H9 (cell line): ENCODE measurements around the gene RNF181. TPM values are rescaled to one million over a fixed set of nuclear protein-coding genes. Genes with fewer than 3 reads are reported as not detected.

Source experiments
- DNase-seq: peaks from one replicate; pipeline ENCODE4 v3.0.0-alpha.2; 2017
- H2AFZ ChIP-seq: one replicate; pipeline ENCODE4 v1.6.1; 2013; ENCODE audit warnings: mild to moderate bottlenecking, low read length, control low read depth, moderate library complexity
- H2AK5ac ChIP-seq: 2 replicates; pipeline ENCODE4 v1.6.1; 2013; ENCODE audit warnings: low read length, control low read depth, mixed read lengths; ENCODE audit not compliant: insufficient read length
- H2BK120ac ChIP-seq: one replicate; pipeline ENCODE4 v1.6.1; 2013; ENCODE audit warnings: low read depth, mild to moderate bottlenecking, low read length, control low read depth, inconsistent platforms; ENCODE audit not compliant: poor library complexity, severe bottlenecking
- H2BK12ac ChIP-seq: 2 replicates; pipeline ENCODE4 v1.6.1; 2013; ENCODE audit warnings: low read length, control low read depth, mixed read lengths, low read depth; ENCODE audit not compliant: insufficient read length
- H2BK15ac ChIP-seq: 2 replicates; pipeline ENCODE4 v1.6.1; 2013; ENCODE audit warnings: low read depth, low read length, control low read depth
- H2BK20ac ChIP-seq: one replicate; pipeline ENCODE4 v1.6.1; 2013; ENCODE audit warnings: low read depth, mild to moderate bottlenecking, low read length, control low read depth, inconsistent platforms; ENCODE audit not compliant: poor library complexity, severe bottlenecking
- H2BK5ac ChIP-seq: 2 replicates; pipeline ENCODE4 v1.6.1; 2013; ENCODE audit warnings: low read length, control low read depth, mixed read lengths; ENCODE audit not compliant: insufficient read length
- H3K14ac ChIP-seq: 2 replicates; pipeline ENCODE4 v1.6.1; 2013; ENCODE audit warnings: low read length, control low read depth; ENCODE audit not compliant: insufficient read depth
- H3K18ac ChIP-seq: 2 replicates; pipeline ENCODE4 v1.6.1; 2013; ENCODE audit warnings: low read depth, mild to moderate bottlenecking, mixed read lengths, low read length, control low read depth; ENCODE audit not compliant: insufficient read length
- H3K23ac ChIP-seq: 2 replicates; pipeline ENCODE4 v1.6.1; 2013; ENCODE audit warnings: low read length, control low read depth, mixed read lengths, low read depth; ENCODE audit not compliant: insufficient read length
- H3K23me2 ChIP-seq: 2 replicates; pipeline ENCODE4 v1.6.1; 2013; ENCODE audit warnings: low read depth, mild to moderate bottlenecking, mixed read lengths, low read length, control low read depth; ENCODE audit not compliant: insufficient read length, poor library complexity, severe bottlenecking
- H3K27ac ChIP-seq: 2 replicates; pipeline ENCODE4 v1.5.1; 2013; ENCODE audit warnings: low read length, control low read depth, mixed read lengths, low read depth; ENCODE audit not compliant: insufficient read length
- H3K27me3 ChIP-seq: 2 replicates; pipeline ENCODE4 v1.6.1; 2013; ENCODE audit warnings: low read length, control low read depth, inconsistent platforms; ENCODE audit not compliant: insufficient read depth
- H3K4ac ChIP-seq: 2 replicates; pipeline ENCODE4 v1.6.1; 2013; ENCODE audit warnings: low read depth, mild to moderate bottlenecking, control low read depth, inconsistent platforms, low read length, moderate library complexity
- H3K4me1 ChIP-seq: 2 replicates; pipeline ENCODE4 v1.6.1; 2013; ENCODE audit warnings: low read length, control low read depth, inconsistent platforms; ENCODE audit not compliant: insufficient read depth
- H3K4me2 ChIP-seq: 2 replicates; pipeline ENCODE4 v1.6.1; 2013; ENCODE audit warnings: low read length, control low read depth, mixed read lengths; ENCODE audit not compliant: insufficient read length, insufficient read depth
- H3K56ac ChIP-seq: 2 replicates; pipeline ENCODE4 v1.6.1; 2013; ENCODE audit warnings: low read depth, mild to moderate bottlenecking, mixed read lengths, low read length, control low read depth; ENCODE audit not compliant: insufficient read length
- H3K79me1 ChIP-seq: 2 replicates; pipeline ENCODE4 v1.6.1; 2013; ENCODE audit warnings: low read depth, mild to moderate bottlenecking, moderate library complexity, low read length, control low read depth, inconsistent platforms; ENCODE audit not compliant: insufficient read depth, poor library complexity, severe bottlenecking
- H3K79me2 ChIP-seq: 2 replicates; pipeline ENCODE4 v1.6.1; 2013; ENCODE audit warnings: low read length, control low read depth, inconsistent platforms; ENCODE audit not compliant: insufficient read depth
- H3K9ac ChIP-seq: 2 replicates; pipeline ENCODE4 v1.6.1; 2013; ENCODE audit warnings: low read length, control low read depth, mixed read lengths; ENCODE audit not compliant: insufficient read length; ENCODE audit errors: extremely low read depth
- H3K9me3 ChIP-seq: one replicate; pipeline ENCODE4 v1.6.1; 2013; ENCODE audit warnings: low read depth, low read length, inconsistent platforms; ENCODE audit not compliant: control insufficient read depth
- H3T11ph ChIP-seq: one replicate; pipeline ENCODE4 v1.6.1; 2013; ENCODE audit warnings: mild to moderate bottlenecking, low read length, control low read depth, inconsistent platforms
- H4K20me1 ChIP-seq: one replicate; pipeline ENCODE4 v1.6.1; 2013; ENCODE audit not compliant: control insufficient read depth, insufficient read length, insufficient read depth
- H4K5ac ChIP-seq: 2 replicates; pipeline ENCODE4 v1.6.1; 2013; ENCODE audit warnings: low read depth, mild to moderate bottlenecking, mixed read lengths, low read length, control low read depth; ENCODE audit not compliant: insufficient read length
- H4K8ac ChIP-seq: replicated peaks from 2 replicates; pipeline ENCODE4 v1.6.1; 2013; ENCODE audit warnings: low read length, control low read depth, mixed read lengths, low read depth; ENCODE audit not compliant: insufficient read length
- H4K91ac ChIP-seq: 2 replicates; pipeline ENCODE4 v1.6.1; 2013; ENCODE audit warnings: low read depth, mild to moderate bottlenecking, moderate library complexity, mixed read lengths, low read length, control low read depth; ENCODE audit not compliant: insufficient read length
- H3K27ac Mint-ChIP-seq, 3 experiments: 2 replicates in 2 of 3; 3 replicates in 1 of 3; pipeline ENCODE4 v1.8.0; 2020 to 2021; ENCODE audit warnings: mixed read lengths in 3 of 3, mild to moderate bottlenecking in 1 of 3, moderate library complexity in 1 of 3
- H3K27me3 Mint-ChIP-seq: 2 replicates; pipeline ENCODE4 v1.8.0; 2021; ENCODE audit warnings: low read depth, mild to moderate bottlenecking, moderate library complexity, mixed read lengths
- H3K36me3 Mint-ChIP-seq, 3 experiments: 2 replicates in 2 of 3; 3 replicates in 1 of 3; pipeline ENCODE4 v1.8.0; 2020 to 2021; ENCODE audit warnings: low read depth in 3 of 3, mixed read lengths in 3 of 3; ENCODE audit not compliant: insufficient read depth in 1 of 3
- H3K4me1 Mint-ChIP-seq, 2 experiments: 2 replicates each; pipeline ENCODE4 v1.8.0; 2020; ENCODE audit warnings: mixed read lengths in 2 of 2
- H3K4me3 Mint-ChIP-seq, 2 experiments: 2 replicates in 1 of 2; 3 replicates in 1 of 2; pipeline ENCODE4 v1.8.0; 2020 to 2021; ENCODE audit warnings: mild to moderate bottlenecking in 2 of 2, mixed read lengths in 2 of 2, moderate library complexity in 1 of 2
- H3K9me3 Mint-ChIP-seq, 2 experiments: 2 replicates in 1 of 2; 3 replicates in 1 of 2; pipeline ENCODE4 v1.8.0; 2020; ENCODE audit warnings: mild to moderate bottlenecking in 2 of 2, mixed read lengths in 2 of 2, moderate library complexity in 1 of 2
- WGBS: extraction: QIAGEN DNeasy Blood & Tissue Kit; methylation state at CpG from one replicate; pipeline ENCODE4 v1.1.7; 2013; ENCODE audit warnings: missing lambda C conversion rate, low lambda C conversion rate, mixed read lengths; ENCODE audit not compliant: insufficient read length; ENCODE audit errors: extremely low coverage; 5-methylcytosine and 5-hydroxymethylcytosine counted together
- total RNA-seq: library from RNA; stranded (reverse); gene quantifications from 2 replicates; pipeline ENCODE4 v1.2.1, GENCODE V29; 2021
- TF ChIP-seq, protein P1 (sequence below): fragments of 200-600 bp; sonication (generic); conservative IDR thresholded peaks from 3 replicates; pipeline ENCODE4 v1.8.0; 2021; ENCODE audit warnings: antibody characterized with exemption, mild to moderate bottlenecking

The RNF181 gene
- total RNA-seq, 1 experiment from 2014 or later, result 122 TPM

DNA sequence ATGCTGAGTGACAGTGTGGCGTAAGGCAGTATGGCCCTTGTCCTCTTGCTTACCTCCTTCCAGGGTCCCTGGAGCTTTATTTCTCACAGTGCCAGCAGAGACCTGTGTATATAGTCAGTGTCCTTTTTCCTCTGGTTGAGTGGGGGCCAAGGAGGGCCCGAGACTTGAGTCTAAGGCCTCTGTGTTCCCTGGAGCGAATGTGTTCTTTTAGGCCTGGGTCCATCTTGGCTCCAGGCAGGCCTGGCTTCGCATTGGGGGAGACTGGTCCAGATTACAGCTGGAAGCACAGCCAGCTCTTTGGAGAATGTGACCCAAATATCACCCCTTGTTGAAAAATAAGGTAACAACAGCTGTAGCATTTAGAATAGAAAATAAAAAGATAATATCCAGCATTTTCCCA lies 6.4 kb upstream of the RNF181 start:
- Histone ChIP-seq H4K91ac (no peak overlapping the region), H3K18ac (no peak overlapping the region), H3K79me1 (no peaks in the 10 kb centered on the region), H3K23me2 (peaks cover 7% of the 10 kb centered on the region), H2BK120ac (no peak overlapping the region), H2BK15ac (no peak overlapping the region), H3T11ph (no peak overlapping the region), H4K20me1 (no peaks in the 10 kb centered on the region), H4K5ac (no peak overlapping the region), H2AK5ac (no peak overlapping the region), H4K8ac (no peak overlapping the region), H2AFZ (no peak overlapping the region), H3K56ac (no peak overlapping the region), H3K9me3 (no peaks in the 10 kb centered on the region), H3K79me2 (no peaks in the 10 kb centered on the region), H3K4me1 (no peaks in the 10 kb centered on the region; the same call in 1 of the 2 replicates), H2BK12ac (no peak overlapping the region), H3K14ac (no peak overlapping the region), H3K9ac (no peak overlapping the region), H2BK5ac (no peak overlapping the region), H3K4me2 (no peak overlapping the region), H2BK20ac (no peak overlapping the region), H3K27ac (no peak overlapping the region), H3K4ac (no peak overlapping the region), H3K27me3 (peaks cover 2% of the 10 kb centered on the region; the same call in 1 of the 2 replicates), H3K23ac (no peak overlapping the region)
- Mint-ChIP-seq H3K4me1 (peaks cover under 1 to 5% of the 10 kb centered on the region in 2 experiments; a peak in 3 of 4 replicates), H3K4me3 (no peak overlapping the region), H3K9me3 (no peaks in the 10 kb centered on the region; a peak in 1 of 5 replicates), H3K27me3 (peaks cover 31% of the 10 kb centered on the region), H3K27ac (no peak overlapping the region), H3K36me3 (no peaks in the 10 kb centered on the region)
- TF ChIP-seq, protein P1, sequence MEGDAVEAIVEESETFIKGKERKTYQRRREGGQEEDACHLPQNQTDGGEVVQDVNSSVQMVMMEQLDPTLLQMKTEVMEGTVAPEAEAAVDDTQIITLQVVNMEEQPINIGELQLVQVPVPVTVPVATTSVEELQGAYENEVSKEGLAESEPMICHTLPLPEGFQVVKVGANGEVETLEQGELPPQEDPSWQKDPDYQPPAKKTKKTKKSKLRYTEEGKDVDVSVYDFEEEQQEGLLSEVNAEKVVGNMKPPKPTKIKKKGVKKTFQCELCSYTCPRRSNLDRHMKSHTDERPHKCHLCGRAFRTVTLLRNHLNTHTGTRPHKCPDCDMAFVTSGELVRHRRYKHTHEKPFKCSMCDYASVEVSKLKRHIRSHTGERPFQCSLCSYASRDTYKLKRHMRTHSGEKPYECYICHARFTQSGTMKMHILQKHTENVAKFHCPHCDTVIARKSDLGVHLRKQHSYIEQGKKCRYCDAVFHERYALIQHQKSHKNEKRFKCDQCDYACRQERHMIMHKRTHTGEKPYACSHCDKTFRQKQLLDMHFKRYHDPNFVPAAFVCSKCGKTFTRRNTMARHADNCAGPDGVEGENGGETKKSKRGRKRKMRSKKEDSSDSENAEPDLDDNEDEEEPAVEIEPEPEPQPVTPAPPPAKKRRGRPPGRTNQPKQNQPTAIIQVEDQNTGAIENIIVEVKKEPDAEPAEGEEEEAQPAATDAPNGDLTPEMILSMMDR, result no peak
- DNase-seq, result no peak
- WGBS, result no CpG with 5 or more reads among the region's 4 CpGs
